ENCODE data around the gene MAP4K2. TPM values are rescaled to one million over a fixed set of nuclear protein-coding genes. Genes with fewer than 3 reads are reported as not detected.

MAP4K2 gene
- polyA plus RNA-seq, 1 of the 3 experiments (the other 2 are of a cell fraction) = 20.0 TPM

- H3K9ac ChIP-seq = no peak overlapping the region
- 60% methylated on average over 22 of the region's 29 CpGs for WGBS (ENCODE audit: low lambda C conversion rate)
- H3K36me3 ChIP-seq (replicated peaks in 1 of 2; ENCODE audit: control insufficient read depth in 1 of 2, insufficient read depth in 2 of 2, low read length in 1 of 2) = no peaks in the 10 kb centered on the region
- H2AFZ ChIP-seq (ENCODE audit: low read depth) = no peak overlapping the region
- no peak overlapping the region for H3K4me3 ChIP-seq (ENCODE audit: low read depth in 2 of 2, low read length in 1 of 2)
- DNase-seq = no peak
- H4K20me1 ChIP-seq (ENCODE audit: insufficient read depth) = no peaks in the 10 kb centered on the region
- ChIA-PET CTCF (interaction anchor here (0.8 to 3.9 kb wide), 6 partner anchors 9 to 284 kb away, joined by 3 to 21 read pairs (median 8); partner anchors contain the start of genes CDC42BPG and ZNHIT2), POLR2A (no interaction called here)
- H3K4me2 ChIP-seq = peak overlapping the region; percentile 19; the same call in 1 of the 2 replicates
- TF ChIP-seq FOSL2 (IDR thresholded peaks at IDR 0.05; ENCODE audit: borderline replicate concordance, low read depth) (peak; percentile 86), RCOR1 (IDR thresholded peaks at IDR 0.05; ENCODE audit: low read length) (no peak), POLR2AphosphoS5 (IDR thresholded peaks at IDR 0.05; ENCODE audit: low read depth, low read length) (no peak), MAX (IDR thresholded peaks at IDR 0.05; ENCODE audit: low read depth) (no peak), JUND (IDR thresholded peaks at IDR 0.05) (no peak; the same call in 1 of the 2 replicates), CTCF (IDR thresholded peaks at IDR 0.05) (no peak), IRF3 (IDR thresholded peaks at IDR 0.05; ENCODE audit: low read depth, low read length) (no peak), TAF1 (IDR thresholded peaks at IDR 0.05; ENCODE audit: borderline replicate concordance, low read depth, low read length) (no peak), RFX5 (IDR thresholded peaks at IDR 0.05; ENCODE audit: low read length) (no peak), SMC3 (IDR thresholded peaks at IDR 0.05; ENCODE audit: low read depth, low read length) (no peak), ELF1 (IDR thresholded peaks at IDR 0.05) (no peak), TCF12 (IDR thresholded peaks at IDR 0.05) (peak; percentile 87), NFIC (IDR thresholded peaks at IDR 0.05; ENCODE audit: borderline replicate concordance) (peak; percentile 81)
- H3K27me3 ChIP-seq (ENCODE audit: insufficient read depth) = no peaks in the 10 kb centered on the region
- H3K9me2 ChIP-seq = no peaks in the 10 kb centered on the region
- peaks cover 0 to 5% of the 10 kb centered on the region in 2 experiments; a peak in 1 of 4 replicates for H3K4me1 ChIP-seq (ENCODE audit: control insufficient read depth in 1 of 2, insufficient read depth in 2 of 2, low read depth in 1 of 2, low read length in 1 of 2)
- no peaks in the 10 kb centered on the region for H3K9me3 ChIP-seq
- no peak overlapping the region for H3K27ac ChIP-seq (ENCODE audit: low read depth in 2 of 2, low read length in 1 of 2)
- H3K79me2 ChIP-seq (ENCODE audit: insufficient read depth) = no peaks in the 10 kb centered on the region
- no peaks in the 10 kb centered on the region for H3F3A ChIP-seq (replicated peaks; ENCODE audit: insufficient read depth)
These were observed 32.0 kb upstream of the MAP4K2 start for GRCh38 chr11:64834723-64835615.
